IMR-90 (cell line): ENCODE data around the gene HDAC7. TPM values are rescaled to one million over a fixed set of nuclear protein-coding genes. Genes with fewer than 3 reads are reported as not detected.

Experiments used
- ATAC-seq: fragments of 200-7000 bp; cut with Tn5 transposase; 2 replicates; pipeline ENCODE4 v1.9.1; 2020; ENCODE audit warnings: low read depth, mild to moderate bottlenecking, moderate library complexity
- BruUV-seq: library from RNA; stranded (reverse); fragments of 400-500 nt; replicated peaks from 2 replicates; lab custom pipeline; 2021; lab: Mats Ljungman, UMichigan
- CTCF ChIA-PET: fragments of 300-600 bp; formaldehyde crosslinking; extraction: SDS; loops from one replicate; lab custom pipeline; 2021; ENCODE audit warnings: antibody characterized with exemption; lab: Yijun Ruan, JAX
- POLR2A ChIA-PET: fragments of 300-600 bp; sonication (Branson Sonifier 250); formaldehyde crosslinking; loops from one replicate; lab custom pipeline; 2022; ENCODE audit warnings: antibody characterized with exemption; ENCODE audit not compliant: unreplicated experiment; lab: Charles Lee
- DNase-seq: peaks from one replicate; pipeline ENCODE4 v3.0.0; 2013
- H2AFZ ChIP-seq: replicated peaks from 2 replicates; pipeline ENCODE3; 2013; ENCODE audit warnings: low read length, mild to moderate bottlenecking; ENCODE audit not compliant: poor library complexity
- H2AK5ac ChIP-seq: 2 replicates; pipeline ENCODE4 v1.6.1; 2013; ENCODE audit warnings: low read depth, low read length, inconsistent platforms
- H2AK9ac ChIP-seq: replicated peaks from 2 replicates; pipeline ENCODE3; 2013; ENCODE audit warnings: mild to moderate bottlenecking, low read depth, low read length, moderate library complexity; ENCODE audit not compliant: poor library complexity
- H2BK120ac ChIP-seq: 2 replicates; pipeline ENCODE4 v1.6.1; 2013; ENCODE audit warnings: low read depth, low read length, inconsistent platforms
- H2BK15ac ChIP-seq: 3 replicates; pipeline ENCODE4 v1.6.1; 2013; ENCODE audit warnings: low read depth, low read length, inconsistent platforms
- H2BK20ac ChIP-seq: 2 replicates; pipeline ENCODE4 v1.6.1; 2013; ENCODE audit warnings: low read depth, mild to moderate bottlenecking, inconsistent platforms, low read length, moderate library complexity
- H2BK5ac ChIP-seq: 2 replicates; pipeline ENCODE4 v1.6.1; 2013; ENCODE audit warnings: mild to moderate bottlenecking, low read depth, low read length, inconsistent platforms; ENCODE audit not compliant: poor library complexity, severe bottlenecking
- H3K14ac ChIP-seq: replicated peaks from 2 replicates; pipeline ENCODE4 v1.6.1; 2013; ENCODE audit warnings: low read depth, low read length, inconsistent platforms
- H3K18ac ChIP-seq: 2 replicates; pipeline ENCODE4 v1.6.1; 2013; ENCODE audit warnings: low read depth, low read length, control low read depth
- H3K23ac ChIP-seq: 2 replicates; pipeline ENCODE4 v1.6.1; 2013; ENCODE audit warnings: low read depth, low read length, inconsistent platforms
- H3K27ac ChIP-seq: 2 replicates; pipeline ENCODE4 v1.5.1; 2013; ENCODE audit warnings: mild to moderate bottlenecking, control low read depth, low read length; ENCODE audit not compliant: insufficient read depth
- H3K27me3 ChIP-seq: 2 replicates; pipeline ENCODE4 v1.6.1; 2013; ENCODE audit warnings: low read length; ENCODE audit not compliant: control insufficient read depth, insufficient read depth
- H3K36me3 ChIP-seq: 2 replicates; pipeline ENCODE4 v1.6.1; 2013; ENCODE audit warnings: low read length, mixed read lengths; ENCODE audit not compliant: control insufficient read depth, insufficient read depth
- H3K4ac ChIP-seq: 2 replicates; pipeline ENCODE4 v1.6.1; 2013; ENCODE audit warnings: low read depth, low read length, inconsistent platforms
- H3K4me1 ChIP-seq: 2 replicates; pipeline ENCODE4 v1.6.1; 2013; ENCODE audit warnings: low read length, mixed read lengths; ENCODE audit not compliant: control insufficient read depth, insufficient read depth
- H3K4me2 ChIP-seq: 2 replicates; pipeline ENCODE4 v1.6.1; 2013; ENCODE audit warnings: low read depth, mild to moderate bottlenecking, control low read depth, low read length, moderate library complexity
- H3K4me3 ChIP-seq: 2 replicates; pipeline ENCODE4 v1.5.1; 2013; ENCODE audit warnings: low read depth, mild to moderate bottlenecking, control low read depth, low read length, moderate library complexity; ENCODE audit not compliant: insufficient read depth
- H3K56ac ChIP-seq: 2 replicates; pipeline ENCODE4 v1.6.1; 2013; ENCODE audit warnings: low read length, inconsistent platforms; ENCODE audit not compliant: insufficient read depth; ENCODE audit errors: extremely low read depth
- H3K79me1 ChIP-seq, 2 experiments: 2 replicates each; pipeline ENCODE4 v1.6.1; 2013; ENCODE audit warnings: low read length in 2 of 2, inconsistent platforms in 1 of 2, low read depth in 1 of 2
- H3K9ac ChIP-seq: 2 replicates; pipeline ENCODE4 v1.6.1; 2013; ENCODE audit warnings: low read depth, low read length, control low read depth
- H3K9me1 ChIP-seq: 2 replicates; pipeline ENCODE4 v1.6.1; 2013; ENCODE audit warnings: low read length, inconsistent platforms; ENCODE audit not compliant: insufficient read depth
- H3K9me3 ChIP-seq: 2 replicates; pipeline ENCODE4 v1.6.1; 2013; ENCODE audit warnings: low read length; ENCODE audit not compliant: control insufficient read depth, insufficient read depth
- H4K20me1 ChIP-seq: 2 replicates; pipeline ENCODE4 v1.6.1; 2013; ENCODE audit warnings: low read length, inconsistent platforms; ENCODE audit not compliant: insufficient read depth
- H4K5ac ChIP-seq: 2 replicates; pipeline ENCODE4 v1.6.1; 2013; ENCODE audit warnings: mild to moderate bottlenecking, low read depth, low read length, control low read depth
- H4K8ac ChIP-seq, 2 experiments: 2 replicates each; pipeline ENCODE4 v1.6.1; 2013; ENCODE audit warnings: low read depth in 2 of 2, low read length in 2 of 2, control low read depth in 1 of 2, inconsistent platforms in 1 of 2
- H4K91ac ChIP-seq: 2 replicates; pipeline ENCODE4 v1.6.1; 2013; ENCODE audit warnings: low read depth, low read length, inconsistent platforms; ENCODE audit not compliant: insufficient read depth
- BHLHE40 ChIP-seq: fragments of 150-350 bp; IDR thresholded peaks from 2 replicates; pipeline ENCODE4 v1.6.1; 2016; ENCODE audit warnings: mild to moderate bottlenecking, low read depth, low read length
- CEBPB ChIP-seq: IDR thresholded peaks from 2 replicates; pipeline ENCODE4 v1.6.1; 2012; ENCODE audit warnings: low read depth, low read length, improper control_type of control experiment
- CHD1 ChIP-seq: IDR thresholded peaks from 2 replicates; pipeline ENCODE4 v1.6.1; 2012; ENCODE audit warnings: low read depth, low read length, improper control_type of control experiment
- FOS ChIP-seq: fragments of 150-350 bp; IDR thresholded peaks from 2 replicates; pipeline ENCODE4 v1.6.1; 2016; ENCODE audit warnings: low read depth, low read length
- MAZ ChIP-seq: IDR thresholded peaks from 2 replicates; pipeline ENCODE4 v1.6.1; 2012; ENCODE audit warnings: low read depth, mild to moderate bottlenecking, low read length, improper control_type of control experiment, moderate library complexity, borderline replicate concordance
- MXI1 ChIP-seq: IDR thresholded peaks from 2 replicates; pipeline ENCODE4 v1.6.1; 2012; ENCODE audit warnings: low read depth, mild to moderate bottlenecking, low read length, moderate library complexity, borderline replicate concordance
- NFE2L2 ChIP-seq: fragments of 150-350 bp; IDR thresholded peaks from 2 replicates; pipeline ENCODE4 v1.6.1; 2016; ENCODE audit warnings: low read depth, mild to moderate bottlenecking, low read length
- POLR2A ChIP-seq: IDR thresholded peaks from 2 replicates; pipeline ENCODE4 v1.6.1; 2012; ENCODE audit warnings: mild to moderate bottlenecking, low read depth, low read length
- WGBS, 2 experiments: methylation state at CpG; one replicate each; pipeline versions ENCODE4 v1.1.5 to v1.1.7; 2013; ENCODE audit warnings: missing lambda C conversion rate in 2 of 2; ENCODE audit not compliant: insufficient read length in 1 of 2; ENCODE audit errors: extremely low coverage in 2 of 2; 5-methylcytosine and 5-hydroxymethylcytosine counted together
- dilution Hi-C: fragments of 300-500 bp; cut with HindIII; formaldehyde crosslinking; loops from one replicate; pipeline ENCODE4 v1.14.3; 2018; ENCODE audit warnings: low sequenced_read_pairs; ENCODE audit not compliant: unreplicated experiment
- in situ Hi-C: fragments of 300-500 bp; cut with MboI; formaldehyde crosslinking; loops from 3 replicates; pipeline ENCODE4 v1.14.3; 2019; ENCODE audit warnings: low sequenced_read_pairs, inconsistent platforms, mixed read lengths
- intact Hi-C: fragments of 100-400 bp; cut with micrococcal nuclease; formaldehyde crosslinking; loops from 2 replicates; pipeline ENCODE4 v1.10.0; 2022
- polyA plus RNA-seq, 3 experiments: library from polyadenylated mRNA; depleted of rRNA; stranded (reverse); fragments of >200 nt; gene quantifications; 2 replicates each; pipeline ENCODE4 v1.2.3, GENCODE V29; 2012; ENCODE audit warnings: low replicate concordance in 1 of 3
- total RNA-seq: library from RNA; depleted of rRNA; stranded (reverse); fragments of >200 nt; gene quantifications from 2 replicates; pipeline ENCODE4 v1.2.3, GENCODE V29; 2012
- TF ChIP-seq, protein P1 (sequence below): fragments of 150-350 bp; IDR thresholded peaks from 2 replicates; pipeline ENCODE4 v1.6.1; 2016; ENCODE audit warnings: low read depth, mild to moderate bottlenecking, low read length, moderate library complexity, borderline replicate concordance
- TF ChIP-seq, protein P2 (sequence below): conservative IDR thresholded peaks from 2 replicates; pipeline ENCODE4 v1.5.1; 2012; ENCODE audit warnings: mild to moderate bottlenecking, low read depth, low read length, improper control_type of control experiment

HDAC7 gene
- total and polyA plus RNA-seq, 2 of the 4 experiments (the other 2 are of a cell fraction): 10.4 to 64.7 TPM

DNA sequence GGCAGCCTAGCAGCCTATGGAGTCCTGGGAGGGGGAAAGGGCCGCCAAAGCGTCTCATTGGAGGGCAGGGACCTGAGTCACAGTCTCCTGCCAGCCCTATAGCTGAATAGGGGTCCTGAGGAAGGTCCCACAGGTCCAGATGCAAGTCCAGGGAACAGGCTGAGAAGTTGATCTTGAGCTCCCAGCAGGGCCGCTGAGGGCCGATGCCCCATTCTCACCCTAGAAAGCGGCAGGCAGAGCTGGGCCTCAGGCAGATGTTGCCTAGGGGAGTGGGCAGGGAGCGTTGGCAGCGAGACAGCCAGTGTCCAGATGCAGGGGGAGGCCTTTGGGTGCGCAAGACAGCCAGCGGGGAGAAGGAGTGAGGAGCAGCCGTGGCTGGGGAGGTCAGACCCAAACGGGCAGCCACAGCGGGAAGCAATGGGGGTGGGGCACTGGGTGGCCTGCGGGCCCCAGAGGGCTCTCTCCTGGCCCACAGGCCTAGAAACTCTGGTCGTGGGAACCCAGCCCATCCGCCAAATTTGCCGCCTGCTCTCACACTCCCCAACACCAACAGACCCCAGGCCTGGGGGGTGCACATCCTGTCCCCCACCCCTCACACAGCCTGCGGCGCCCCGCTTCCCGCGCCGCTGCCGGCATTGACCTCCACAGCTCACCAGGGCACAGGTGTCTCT, 1.1 kb downstream of the HDAC7 start (continued):
- TF ChIP-seq, protein P1, sequence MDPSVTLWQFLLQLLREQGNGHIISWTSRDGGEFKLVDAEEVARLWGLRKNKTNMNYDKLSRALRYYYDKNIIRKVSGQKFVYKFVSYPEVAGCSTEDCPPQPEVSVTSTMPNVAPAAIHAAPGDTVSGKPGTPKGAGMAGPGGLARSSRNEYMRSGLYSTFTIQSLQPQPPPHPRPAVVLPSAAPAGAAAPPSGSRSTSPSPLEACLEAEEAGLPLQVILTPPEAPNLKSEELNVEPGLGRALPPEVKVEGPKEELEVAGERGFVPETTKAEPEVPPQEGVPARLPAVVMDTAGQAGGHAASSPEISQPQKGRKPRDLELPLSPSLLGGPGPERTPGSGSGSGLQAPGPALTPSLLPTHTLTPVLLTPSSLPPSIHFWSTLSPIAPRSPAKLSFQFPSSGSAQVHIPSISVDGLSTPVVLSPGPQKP: no peak

- peak overlapping the region; percentile 91; the same call in 1 of the 2 replicates for H3K4me3 ChIP-seq
- no TSS peak for BruUV-seq
Observed at GRCh38 chr12:47818007-47818376, 1.7 kb downstream of the HDAC7 start.

More at GRCh38 chr12:47818007-47818376, 1.7 kb downstream of the HDAC7 start:
- no CpG with 5 or more reads among the region's 3 CpGs for WGBS, 2 experiments
- POLR2A ChIA-PET: interaction anchor here (1.7 kb wide), 1 partner anchor 10 kb away, joined by 4 read pairs; no protein-coding TSS in a partner anchor
- Histone ChIP-seq H2AK5ac (peak overlapping the region; percentile 95), H2BK20ac (no peak overlapping the region), H3K14ac (peak overlapping the region; percentile 93), H2BK120ac (0 out of 2 replicates have a peak overlapping the region, but pooled peaks have one; percentile 2), H3K36me3 (peaks cover 5% of the 10 kb centered on the region; the same call in 1 of the 2 replicates), H3K56ac (no peak overlapping the region), H2BK15ac (no peak overlapping the region), H3K9ac (peak overlapping the region; percentile 85), H3K79me1 (peaks cover 10 to 55% of the 10 kb centered on the region in 2 experiments; a peak in 3 of 4 replicates), H3K4ac (peak overlapping the region; percentile 87), H2AK9ac (peak overlapping the region; percentile 98), H4K91ac (no peak overlapping the region; the same call in 1 of the 2 replicates), H3K4me2 (peak overlapping the region; percentile 84), H3K9me3 (no peaks in the 10 kb centered on the region), H3K18ac (no peak overlapping the region), H3K23ac (peak overlapping the region; percentile 83), H4K8ac (peak overlapping the region; percentile 6 to 47; a peak in 2 of 4 replicates), H3K9me1 (peaks cover 37% of the 10 kb centered on the region), H3K4me1 (peaks cover 52% of the 10 kb centered on the region), H4K5ac (no peak overlapping the region), H4K20me1 (peaks cover 58% of the 10 kb centered on the region), H2BK5ac (peak overlapping the region; percentile 79), H3K27me3 (no peaks in the 10 kb centered on the region), H3K27ac (peak overlapping the region; percentile 99; the same call in 1 of the 2 replicates), H2AFZ (no peak overlapping the region)
- TF ChIP-seq CEBPB (no peak), CHD1 (no peak), NFE2L2 (no peak), MXI1 (no peak), FOS (no peak), POLR2A (no peak), BHLHE40 (no peak), MAZ (no peak)
- TF ChIP-seq, protein P2, sequence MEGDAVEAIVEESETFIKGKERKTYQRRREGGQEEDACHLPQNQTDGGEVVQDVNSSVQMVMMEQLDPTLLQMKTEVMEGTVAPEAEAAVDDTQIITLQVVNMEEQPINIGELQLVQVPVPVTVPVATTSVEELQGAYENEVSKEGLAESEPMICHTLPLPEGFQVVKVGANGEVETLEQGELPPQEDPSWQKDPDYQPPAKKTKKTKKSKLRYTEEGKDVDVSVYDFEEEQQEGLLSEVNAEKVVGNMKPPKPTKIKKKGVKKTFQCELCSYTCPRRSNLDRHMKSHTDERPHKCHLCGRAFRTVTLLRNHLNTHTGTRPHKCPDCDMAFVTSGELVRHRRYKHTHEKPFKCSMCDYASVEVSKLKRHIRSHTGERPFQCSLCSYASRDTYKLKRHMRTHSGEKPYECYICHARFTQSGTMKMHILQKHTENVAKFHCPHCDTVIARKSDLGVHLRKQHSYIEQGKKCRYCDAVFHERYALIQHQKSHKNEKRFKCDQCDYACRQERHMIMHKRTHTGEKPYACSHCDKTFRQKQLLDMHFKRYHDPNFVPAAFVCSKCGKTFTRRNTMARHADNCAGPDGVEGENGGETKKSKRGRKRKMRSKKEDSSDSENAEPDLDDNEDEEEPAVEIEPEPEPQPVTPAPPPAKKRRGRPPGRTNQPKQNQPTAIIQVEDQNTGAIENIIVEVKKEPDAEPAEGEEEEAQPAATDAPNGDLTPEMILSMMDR: no peak
- intact Hi-C loops (loop anchor here (2.0 kb wide), 1 partner anchor 21 kb away; no protein-coding TSS in a partner anchor), in situ Hi-C loops (no loop called here), dilution Hi-C loops (no loop called here)
- CTCF ChIA-PET: interaction anchor here (0.6 to 1.6 kb wide), 3 partner anchors 11 to 799 kb away, joined by 4 to 7 read pairs (median 5); no protein-coding TSS in a partner anchor
- DNase-seq (no peak), ATAC-seq (no peak)
